Measurements from ENCODE around the gene GRIA4. TPM values are rescaled to one million over a fixed set of nuclear protein-coding genes. Genes with fewer than 3 reads are reported as not detected.

The GRIA4 gene
- total RNA-seq, 3 donors from 2014 or later (not counting 1 experiment from before 2014, with no cell fraction given): not detected

DNA sequence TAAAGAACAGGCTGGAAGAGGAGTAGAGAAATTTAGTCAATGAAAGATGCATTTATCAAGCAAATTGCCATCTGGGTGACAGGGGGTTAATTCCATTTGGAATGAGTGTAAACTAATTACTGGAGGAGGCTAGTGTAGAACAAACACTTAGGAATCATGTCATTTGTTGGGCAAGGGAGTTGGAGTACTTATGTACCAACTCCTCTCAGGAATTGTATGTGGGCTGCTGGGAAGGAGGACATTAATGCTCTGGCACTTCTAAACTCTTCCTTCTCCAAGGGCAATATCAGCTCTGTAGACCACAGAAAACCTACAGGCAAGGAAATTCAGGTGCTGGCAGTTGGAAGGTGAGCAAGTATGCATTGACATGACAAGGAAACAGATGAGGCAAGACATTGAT is 271.2 kb downstream of the GRIA4 start:
- TF ChIP-seq CTCF (IDR thresholded peaks at IDR 0.05): no peak
- Histone ChIP-seq H3K27ac (ENCODE audit: low read length) (no peak overlapping the region), H3K4me1 (ENCODE audit: control insufficient read depth, insufficient read depth, low read length) (no peaks in the 10 kb centered on the region), H3K4me3 (ENCODE audit: low read length) (no peak overlapping the region), H3K27me3 (ENCODE audit: control insufficient read depth, insufficient read depth, low read length) (no peaks in the 10 kb centered on the region), H3K36me3 (ENCODE audit: control insufficient read depth, insufficient read depth, low read length) (no peaks in the 10 kb centered on the region), H3K9me3 (ENCODE audit: control insufficient read depth, insufficient read depth, low read length) (no peaks in the 10 kb centered on the region)
- DNase-seq (no peak), ATAC-seq (no peak)
- intact Hi-C loops (cut with micrococcal nuclease): no loop called here
- no peaks in the 10 kb centered on the region for H3K36me3 Mint-ChIP-seq
- H3K27me3 Mint-ChIP-seq (ENCODE audit: low read depth in 2 of 2): no peaks in the 10 kb centered on the region
- no peak overlapping the region for H3K4me3 Mint-ChIP-seq
- peaks cover 6 to 14% of the 10 kb centered on the region in 2 donors for H3K9me3 Mint-ChIP-seq
- H3K4me1 Mint-ChIP-seq: no peaks in the 10 kb centered on the region
- H3K27ac Mint-ChIP-seq: no peak overlapping the region

- no peak for TF ChIP-seq CTCF (IDR thresholded peaks at IDR 0.05)
- DNase-seq (no peak), ATAC-seq (no peak)
- no peak overlapping the region for H3K4me3 ChIP-seq (ENCODE audit: low read length)
- intact Hi-C loops (cut with micrococcal nuclease): no loop called here
- Mint-ChIP-seq H3K36me3 (no peaks in the 10 kb centered on the region), H3K4me3 (no peak overlapping the region), H3K4me1 (no peaks in the 10 kb centered on the region), H3K27me3 (ENCODE audit: low read depth in 2 of 2) (no peaks in the 10 kb centered on the region), H3K27ac (no peak overlapping the region), H3K9me3 (peaks cover 2 to 3% of the 10 kb centered on the region in 2 donors)
- 72% methylated on average over 3 of the region's 3 CpGs for whole genome bisulfite sequencing (ENCODE audit: insufficient coverage)
- H3K9me3 ChIP-seq (ENCODE audit: control insufficient read depth, insufficient read depth, low read length): no peaks in the 10 kb centered on the region
- H3K4me1 ChIP-seq (ENCODE audit: control insufficient read depth, insufficient read depth, low read length): no peaks in the 10 kb centered on the region
- H3K27ac ChIP-seq (ENCODE audit: low read length): no peak overlapping the region
- no peaks in the 10 kb centered on the region for H3K27me3 ChIP-seq (ENCODE audit: control insufficient read depth, insufficient read depth, low read length)
- no peaks in the 10 kb centered on the region for H3K36me3 ChIP-seq (ENCODE audit: control insufficient read depth, insufficient read depth, low read length)
Measured at GRCh38 chr11:105884436-105884835, 274.6 kb downstream of the GRIA4 start.

- Mint-ChIP-seq H3K9me3 (peaks cover 0 to 2% of the 10 kb centered on the region in 2 donors), H3K4me1 (no peaks in the 10 kb centered on the region), H3K27ac (no peak overlapping the region)
Measured at GRCh38 chr11:105891685-105892084, 281.8 kb downstream of the GRIA4 start.

More at GRCh38 chr11:105891685-105892084, 281.8 kb downstream of the GRIA4 start:
- intact Hi-C loops (cut with micrococcal nuclease): no loop called here
- WGBS (ENCODE audit: insufficient coverage): 82% methylated on average over 2 of the region's 2 CpGs
- Mint-ChIP-seq H3K36me3 (no peaks in the 10 kb centered on the region), H3K4me3 (no peak overlapping the region), H3K27me3 (ENCODE audit: low read depth in 2 of 2) (no peaks in the 10 kb centered on the region)
- Histone ChIP-seq H3K4me1 (ENCODE audit: control insufficient read depth, insufficient read depth, low read length) (no peaks in the 10 kb centered on the region), H3K36me3 (ENCODE audit: control insufficient read depth, insufficient read depth, low read length) (no peaks in the 10 kb centered on the region), H3K27ac (ENCODE audit: low read length) (no peak overlapping the region), H3K9me3 (ENCODE audit: control insufficient read depth, insufficient read depth, low read length) (no peaks in the 10 kb centered on the region), H3K4me3 (ENCODE audit: low read length) (no peak overlapping the region), H3K27me3 (ENCODE audit: control insufficient read depth, insufficient read depth, low read length) (no peaks in the 10 kb centered on the region)
- ATAC-seq: no peak
- no peak for DNase-seq
- no peak for TF ChIP-seq CTCF (IDR thresholded peaks at IDR 0.05)
